ENCODE results near the gene DOC2B. TPM values are rescaled to one million over a fixed set of nuclear protein-coding genes. Genes with fewer than 3 reads are reported as not detected.

DOC2B gene
- polyA plus RNA-seq, 3 donors = 0.02 to 0.19 TPM; not detected in 1

- Histone ChIP-seq H3K27me3 (ENCODE audit: control insufficient read depth in 2 of 2, insufficient read depth in 2 of 2, low read length in 2 of 2) (no peaks in the 10 kb centered on the region), H3K4me3 (replicated peaks in 1 of 3; ENCODE audit: low read depth in 2 of 3, low read length in 3 of 3) (no peak overlapping the region), H3K36me3 (replicated peaks in 1 of 2; ENCODE audit: control insufficient read depth in 1 of 2, insufficient read depth in 2 of 2, low read length in 2 of 2) (no peaks in the 10 kb centered on the region), H3K9me3 (replicated peaks in 1 of 2; ENCODE audit: control insufficient read depth in 1 of 2, insufficient read depth in 1 of 2, low read length in 2 of 2) (no peaks in the 10 kb centered on the region), H3K9ac (ENCODE audit: insufficient read depth, low read length, poor library complexity, severe bottlenecking) (no peak overlapping the region), H3K4me2 (replicated peaks; ENCODE audit: extremely low read depth, low read length, poor library complexity, severe bottlenecking) (no peak overlapping the region), H2AFZ (ENCODE audit: insufficient read depth, low read depth, low read length, poor library complexity, severe bottlenecking) (no peak overlapping the region), H3K79me2 (ENCODE audit: insufficient read depth, low read length) (no peaks in the 10 kb centered on the region), H4K20me1 (ENCODE audit: insufficient read depth, low read length) (no peaks in the 10 kb centered on the region), H3K4me1 (ENCODE audit: control insufficient read depth in 1 of 2, insufficient read depth in 2 of 2, low read length in 2 of 2) (no peaks in the 10 kb centered on the region), H3K27ac (ENCODE audit: low read depth in 1 of 2, low read length in 2 of 2) (no peak overlapping the region)
- intact Hi-C loops (cut with micrococcal nuclease) = no loop called here
- no peak overlapping the region for H3K4me3 Mint-ChIP-seq
- H3K27me3 Mint-ChIP-seq (ENCODE audit: low read depth in 3 of 3) = peaks cover 4 to 5% (median 4%) of the 10 kb centered on the region in 3 donors
- 95% methylated on average over 4 of the region's 4 CpGs for WGBS (ENCODE audit: insufficient coverage)
- no peak for DNase-seq
- peak overlapping the region in 1 of 7 donors; percentile 1 for H3K27ac Mint-ChIP-seq
- no peaks in the 10 kb centered on the region for H3K4me1 Mint-ChIP-seq
- peaks cover 0 to 2% (median 0%) of the 10 kb centered on the region in 7 donors for H3K9me3 Mint-ChIP-seq
- TF ChIP-seq CTCF (IDR thresholded peaks at IDR 0.05) = no peak
- no peaks in the 10 kb centered on the region for H3K36me3 Mint-ChIP-seq
Measured at GRCh38 chr17:157901-158300, 23.5 kb downstream of the DOC2B start.

GRCh38 chr17:156946-157345 is 24.5 kb downstream of the DOC2B start:
- no peak overlapping the region for H2AFZ ChIP-seq (ENCODE audit: insufficient read depth, low read depth, low read length, poor library complexity, severe bottlenecking)
- H4K20me1 ChIP-seq (ENCODE audit: insufficient read depth, low read length) = no peaks in the 10 kb centered on the region
- no peaks in the 10 kb centered on the region for H3K9me3 ChIP-seq (replicated peaks in 1 of 2; ENCODE audit: control insufficient read depth in 1 of 2, insufficient read depth in 1 of 2, low read length in 2 of 2)
- no peaks in the 10 kb centered on the region for H3K36me3 ChIP-seq (replicated peaks in 1 of 2; ENCODE audit: control insufficient read depth in 1 of 2, insufficient read depth in 2 of 2, low read length in 2 of 2)
- H3K27ac ChIP-seq (ENCODE audit: low read depth in 1 of 2, low read length in 2 of 2) = no peak overlapping the region
- H3K4me1 Mint-ChIP-seq = no peaks in the 10 kb centered on the region
- H3K9ac ChIP-seq (ENCODE audit: insufficient read depth, low read length, poor library complexity, severe bottlenecking) = no peak overlapping the region
- H3K4me3 Mint-ChIP-seq = no peak overlapping the region
- H3K27me3 Mint-ChIP-seq (ENCODE audit: low read depth in 3 of 3) = peaks cover 2 to 5% (median 3%) of the 10 kb centered on the region in 3 donors
- H3K79me2 ChIP-seq (ENCODE audit: insufficient read depth, low read length) = no peaks in the 10 kb centered on the region
- H3K36me3 Mint-ChIP-seq = no peaks in the 10 kb centered on the region
- H3K4me2 ChIP-seq (replicated peaks; ENCODE audit: extremely low read depth, low read length, poor library complexity, severe bottlenecking) = no peak overlapping the region
- intact Hi-C loops (cut with micrococcal nuclease) = no loop called here
- H3K4me1 ChIP-seq (ENCODE audit: control insufficient read depth in 1 of 2, insufficient read depth in 2 of 2, low read length in 2 of 2) = no peaks in the 10 kb centered on the region
- H3K27ac Mint-ChIP-seq = peak overlapping the region in 2 of 7 donors; percentile 38 to 48
- no peak overlapping the region for H3K4me3 ChIP-seq (replicated peaks in 1 of 3; ENCODE audit: low read depth in 2 of 3, low read length in 3 of 3)
- no peak for TF ChIP-seq CTCF (IDR thresholded peaks at IDR 0.05)
- WGBS (ENCODE audit: insufficient coverage) = 91% methylated on average over 19 of the region's 19 CpGs
- no peak for DNase-seq
- H3K9me3 Mint-ChIP-seq = peaks cover 0 to 2% (median 0%) of the 10 kb centered on the region in 7 donors
- H3K27me3 ChIP-seq (ENCODE audit: control insufficient read depth in 2 of 2, insufficient read depth in 2 of 2, low read length in 2 of 2) = no peaks in the 10 kb centered on the region
